ENCODE data around the gene SPRN.
"Not testable (repeated sequence)": the region's sequence is repeated elsewhere in the genome, so short reads cannot be mapped to it uniquely, and the experiment has no call there.

SPRN gene

GRCh38 chr10:133424601-133425000 lies at the start of gene SPRN:
Gene SPRN (minus strand): TSS chr10:133424625. CDS start chr10:133423681, 944 bp downstream.
- not testable (repeated sequence) for DNase-seq (ENCODE audit: low spot score)

- DNase-seq (ENCODE audit: low spot score), result no peak
Measured at GRCh38 chr10:133474027-133474426, 49.6 kb upstream of the SPRN start.

GRCh38 chr10:133473270-133473669 lies 48.8 kb upstream of the SPRN start:
- DNase-seq (ENCODE audit: low spot score), result no peak

GRCh38 chr10:133471300-133472109 lies 47.1 kb upstream of the SPRN start:
- no peak for DNase-seq (ENCODE audit: low spot score)

GRCh38 chr10:133469205-133469604 lies 44.8 kb upstream of the SPRN start:
- not testable (repeated sequence) for DNase-seq (ENCODE audit: low spot score)

GRCh38 chr10:133467286-133467911 lies 43.0 kb upstream of the SPRN start:
- no peak for DNase-seq (ENCODE audit: low spot score)

GRCh38 chr10:133466683-133467275 lies 42.4 kb upstream of the SPRN start:
- no peak for DNase-seq (ENCODE audit: low spot score)

GRCh38 chr10:133465950-133466474 lies 41.6 kb upstream of the SPRN start:
- DNase-seq (ENCODE audit: low spot score), result no peak

- DNase-seq (ENCODE audit: low spot score), result no peak
Measured at GRCh38 chr10:133465191-133465949, 40.9 kb upstream of the SPRN start.

- DNase-seq (ENCODE audit: low spot score), result no peak
Measured at GRCh38 chr10:133464582-133465031, 40.2 kb upstream of the SPRN start.

GRCh38 chr10:133462512-133463305 lies 38.3 kb upstream of the SPRN start:
- no peak for DNase-seq (ENCODE audit: low spot score)

GRCh38 chr10:133461841-133462240 lies 37.4 kb upstream of the SPRN start:
- no peak for DNase-seq (ENCODE audit: low spot score)

- no peak for DNase-seq (ENCODE audit: low spot score)
Measured at GRCh38 chr10:133461027-133461426, 36.6 kb upstream of the SPRN start.

- no peak for DNase-seq (ENCODE audit: low spot score)
Measured at GRCh38 chr10:133460208-133460769, 35.9 kb upstream of the SPRN start.

GRCh38 chr10:133459454-133460207 lies 35.2 kb upstream of the SPRN start:
- no peak for DNase-seq (ENCODE audit: low spot score)

- no peak for DNase-seq (ENCODE audit: low spot score)
Measured at GRCh38 chr10:133458710-133459453, 34.5 kb upstream of the SPRN start.

GRCh38 chr10:133458021-133458709 lies 33.7 kb upstream of the SPRN start:
- no peak for DNase-seq (ENCODE audit: low spot score)

GRCh38 chr10:133457100-133457841 lies 32.8 kb upstream of the SPRN start:
- DNase-seq (ENCODE audit: low spot score), result no peak

Data from ecto neural progenitor cell (in vitro differentiated cells).